ENCODE data around the gene ST6GALNAC6. TPM values are rescaled to one million over a fixed set of nuclear protein-coding genes. Genes with fewer than 3 reads are reported as not detected.
A peak's percentile ranks its signal among the peaks of the same experiment; 100 is the strongest.

The ST6GALNAC6 gene
- total RNA-seq, 1 donor: 85.0 TPM

- peak within 1 kb of the TSS; percentile 93 for H3K4me3 ChIP-seq (ENCODE audit: low read depth, low read length)
- no peak for TF ChIP-seq CTCF (IDR thresholded peaks at IDR 0.05; ENCODE audit: insufficient read depth, low read length)
- DNase-seq (ENCODE audit: low read depth): peak; percentile 88
These were observed 17.5 kb upstream of the ST6GALNAC6 start, which contains the start of gene ST6GALNAC4 for GRCh38 chr9:127916720-127917581. ST6GALNAC4 (minus strand) TSS chr9:127917041; CDS start chr9:127916419, 622 bp downstream.

DNA sequence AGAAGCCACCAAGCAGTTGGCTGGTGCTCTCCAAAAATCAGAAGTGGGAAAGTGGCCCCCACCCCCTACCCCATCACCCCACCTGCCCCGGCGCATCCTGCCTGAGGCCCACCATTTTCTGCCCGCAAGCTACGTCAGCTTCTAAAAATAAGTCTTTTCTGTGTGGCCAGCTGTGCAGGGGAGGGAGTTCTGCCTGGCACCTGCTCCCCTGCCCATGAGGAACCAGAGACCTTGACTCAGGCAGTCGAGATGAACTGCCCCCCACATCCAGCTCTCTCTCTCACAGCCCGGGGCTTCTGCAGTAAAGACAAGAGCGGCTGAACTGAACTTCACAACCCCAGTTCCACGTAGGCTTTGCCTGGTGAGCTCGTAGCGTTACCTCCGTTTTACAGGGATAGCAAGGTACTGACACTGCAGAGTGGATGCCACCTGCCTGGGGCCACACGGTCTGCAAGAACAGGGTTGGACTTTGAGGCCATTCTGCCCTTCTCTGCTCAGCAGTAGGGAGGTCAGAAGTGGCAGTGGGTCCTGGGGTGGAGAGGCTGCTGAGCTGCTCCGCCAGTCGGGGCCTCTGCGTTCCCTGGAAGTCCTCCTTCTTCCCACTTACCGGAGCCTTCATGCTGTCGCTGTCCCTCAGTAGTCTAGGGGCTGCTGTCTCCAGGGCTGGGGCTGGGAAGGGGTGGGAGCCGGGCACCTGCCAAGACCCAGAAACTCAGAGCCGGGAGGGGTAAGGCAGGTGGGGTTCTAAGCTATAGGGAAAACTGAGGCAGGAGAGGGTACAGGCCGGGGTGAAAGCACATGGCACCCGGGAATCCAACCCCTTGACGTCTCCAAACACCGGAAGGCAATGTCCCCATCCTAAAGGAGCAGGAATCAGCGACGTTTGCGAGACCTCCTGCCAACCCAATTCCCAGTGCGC lies 16.7 kb upstream of the ST6GALNAC6 start:
- DNase-seq (ENCODE audit: low read depth): no peak
- H3K4me3 ChIP-seq (ENCODE audit: low read depth, low read length): peak overlapping the region; percentile 93
- TF ChIP-seq CTCF (IDR thresholded peaks at IDR 0.05; ENCODE audit: insufficient read depth, low read length): no peak

DNA sequence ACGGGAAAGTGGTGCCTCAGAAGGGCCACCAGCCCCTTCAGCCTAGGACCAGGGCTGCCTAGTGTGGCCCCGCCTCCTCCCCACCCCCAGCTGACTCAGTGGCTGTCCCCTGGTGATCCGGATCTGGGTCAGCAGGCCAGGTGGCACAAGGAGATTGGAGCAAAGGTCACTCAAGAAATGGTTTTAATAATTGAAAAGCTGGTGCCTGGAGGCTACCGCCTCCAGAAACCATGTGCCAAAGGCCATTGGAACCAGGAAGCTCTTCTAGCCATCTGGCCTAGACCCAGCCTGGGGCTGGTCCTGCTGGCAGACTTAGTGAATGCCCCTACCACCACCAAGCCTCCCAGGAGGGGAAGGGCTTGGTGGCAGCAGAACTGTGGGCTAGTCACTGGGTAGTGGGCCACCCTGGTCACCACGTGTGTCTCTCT lies 15.9 kb upstream of the ST6GALNAC6 start:
- H3K4me3 ChIP-seq (ENCODE audit: low read depth, low read length): peak overlapping the region; percentile 45
- no peak for DNase-seq (ENCODE audit: low read depth)
- TF ChIP-seq CTCF (IDR thresholded peaks at IDR 0.05; ENCODE audit: insufficient read depth, low read length): no peak

DNA sequence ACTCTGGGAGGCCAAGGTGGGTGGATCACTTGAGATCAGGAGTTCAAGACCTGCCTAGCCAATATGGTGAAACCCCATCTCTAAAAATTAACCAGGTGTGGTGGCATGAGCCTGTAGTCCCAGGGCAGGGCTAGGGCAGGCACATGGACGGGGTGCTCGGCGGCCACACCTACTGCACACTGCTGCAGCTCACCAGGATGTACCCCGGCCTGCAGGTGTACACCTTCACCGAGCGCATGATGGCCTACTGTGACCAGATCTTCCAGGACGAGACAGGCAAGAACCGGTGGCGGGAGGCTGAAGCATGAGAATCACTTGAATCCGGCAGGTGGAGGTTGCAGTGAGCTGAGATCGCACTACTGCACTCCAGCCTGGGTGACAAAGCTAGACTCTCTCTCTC lies 14.3 kb upstream of the ST6GALNAC6 start:
- no peak for DNase-seq (ENCODE audit: low read depth)
- TF ChIP-seq CTCF (IDR thresholded peaks at IDR 0.05; ENCODE audit: insufficient read depth, low read length): no peak
- no peak overlapping the region for H3K4me3 ChIP-seq (ENCODE audit: low read depth, low read length)

DNA sequence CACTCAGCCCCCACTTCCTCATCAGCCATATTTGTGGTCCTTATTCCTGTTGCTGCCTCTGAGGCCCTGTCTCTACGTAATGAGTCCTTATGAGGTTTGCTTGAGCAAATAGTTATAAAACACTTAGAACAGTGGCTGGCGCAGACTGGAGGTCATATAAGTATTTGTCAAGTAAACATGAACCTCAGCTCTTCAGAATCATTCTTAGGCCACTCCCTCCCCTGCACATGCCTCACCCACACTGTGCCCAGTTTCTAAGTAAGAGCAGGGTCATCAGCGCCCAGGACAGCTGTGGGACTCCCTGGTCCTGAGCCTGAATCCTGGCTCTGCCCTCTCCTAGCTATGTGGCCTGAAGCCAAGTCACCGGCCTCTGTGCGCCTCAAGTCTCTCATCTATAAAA lies 13.5 kb upstream of the ST6GALNAC6 start:
- no peak for DNase-seq (ENCODE audit: low read depth)
- H3K4me3 ChIP-seq (ENCODE audit: low read depth, low read length): no peak overlapping the region
- TF ChIP-seq CTCF (IDR thresholded peaks at IDR 0.05; ENCODE audit: insufficient read depth, low read length): no peak

DNA sequence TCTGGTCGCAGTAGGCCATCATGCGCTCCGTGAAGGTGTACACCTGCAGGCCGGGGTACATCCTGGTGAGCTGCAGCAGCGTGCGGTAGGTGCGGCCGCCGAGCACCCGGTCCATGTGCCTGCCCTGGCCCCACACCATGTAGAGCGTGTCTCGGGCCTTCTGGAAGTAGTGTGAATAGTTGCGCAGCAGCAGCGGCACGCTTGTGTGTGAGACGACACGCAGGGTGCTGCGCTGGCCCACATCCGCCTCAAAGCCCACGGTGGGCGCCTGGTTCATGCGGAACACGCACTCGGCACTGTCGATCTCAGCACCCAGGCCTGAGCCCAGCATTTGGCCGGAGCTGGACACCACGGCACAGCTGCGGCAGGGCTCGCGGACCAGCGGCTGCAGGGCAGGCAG lies 12.9 kb upstream of the ST6GALNAC6 start:
- TF ChIP-seq CTCF (IDR thresholded peaks at IDR 0.05; ENCODE audit: insufficient read depth, low read length): no peak
- no peak overlapping the region for H3K4me3 ChIP-seq (ENCODE audit: low read depth, low read length)
- no peak for DNase-seq (ENCODE audit: low read depth)
